ENCODE measurements around the gene ARFGAP3. TPM values are rescaled to one million over a fixed set of nuclear protein-coding genes. Genes with fewer than 3 reads are reported as not detected.

ARFGAP3 gene
- total RNA-seq, 6 donors from 2014 or later: 25.9 to 60.8 (median 41.9) TPM

DNA sequence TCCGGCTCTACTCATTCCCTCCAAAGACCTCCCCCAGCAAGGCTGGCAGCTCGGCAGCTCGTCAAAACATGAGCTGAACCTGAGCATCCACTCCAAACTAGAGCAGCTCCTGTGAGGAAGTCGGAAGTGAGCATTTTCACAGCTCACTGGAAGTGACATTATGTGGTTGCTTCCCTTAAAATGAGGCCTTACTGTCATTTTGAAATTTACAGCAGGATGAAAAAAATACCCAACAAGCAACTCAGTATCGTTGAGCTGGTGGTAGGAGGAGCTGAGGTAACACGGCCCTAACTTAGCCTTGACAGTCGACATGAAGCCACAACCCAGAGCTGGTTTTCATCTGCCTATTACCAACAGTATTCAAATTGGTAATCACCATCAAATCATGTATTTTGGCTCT lies 38.0 kb upstream of the ARFGAP3 start:
- Histone ChIP-seq H3K4me1 (peaks cover 47 to 59% (median 52%) of the 10 kb centered on the region in 4 donors), H3K27ac (peak overlapping the region; percentile 83 to 86 (median 84)), H3K27me3 (no peaks in the 10 kb centered on the region), H3K36me3 (peaks cover 7 to 31% (median 13%) of the 10 kb centered on the region in 4 donors), H3K9me3 (no peaks in the 10 kb centered on the region), H3K4me3 (no peak overlapping the region)
- 28 to 48% methylated on average over 7 of the region's 7 CpGs for WGBS, 2 donors
- DNase-seq: peak in 1 of 2 donors; percentile 38
- TF ChIP-seq POLR2A (IDR thresholded peaks at IDR 0.05) (no peak), CTCF (IDR thresholded peaks at IDR 0.05) (no peak), POLR2AphosphoS5 (IDR thresholded peaks at IDR 0.05) (no peak), EP300 (IDR thresholded peaks at IDR 0.05) (no peak)
- ATAC-seq (ENCODE audit: low FRiP score in 2 of 2): peak; percentile 27 to 28

DNA sequence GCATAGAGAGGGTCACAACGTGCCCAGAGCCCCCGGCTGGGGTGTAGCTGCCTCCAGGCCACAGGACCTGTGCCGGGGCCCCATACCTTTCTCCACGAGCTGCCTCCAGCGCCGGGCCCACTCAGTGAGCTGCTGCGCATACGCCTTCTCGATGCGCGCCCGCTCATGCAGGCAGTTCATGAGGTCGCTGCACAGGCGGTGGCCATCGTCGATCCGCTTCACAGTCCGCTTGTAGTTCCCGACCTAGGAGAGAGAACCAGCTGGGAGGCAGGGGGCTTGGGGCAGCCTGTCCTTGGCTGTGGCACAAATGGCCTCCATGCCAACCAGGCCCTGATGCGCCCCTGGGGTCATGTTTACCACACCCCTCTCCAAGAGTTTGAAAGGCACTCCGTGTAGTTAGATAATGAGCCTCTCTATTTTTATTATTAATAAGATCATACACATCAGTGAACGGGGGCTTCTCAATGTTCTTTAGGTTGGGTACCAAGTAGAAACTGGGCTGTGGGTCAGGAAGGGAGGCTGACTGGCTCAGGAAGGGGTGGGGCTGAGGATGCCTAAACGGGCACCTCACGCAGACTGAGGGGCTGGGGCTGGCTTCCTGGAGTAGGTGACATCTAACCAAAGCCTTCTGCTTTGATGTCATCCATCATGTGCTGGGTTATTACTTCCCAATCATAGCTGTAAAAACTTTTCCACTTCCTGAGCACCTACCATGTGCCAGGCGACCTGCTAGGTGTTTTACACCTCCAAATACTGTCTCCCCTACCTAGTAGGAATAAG lies 36.5 kb upstream of the ARFGAP3 start:
- peak overlapping the region; percentile 83 to 86 (median 84) for H3K27ac ChIP-seq
- H3K4me1 ChIP-seq: peaks cover 51 to 62% (median 55%) of the 10 kb centered on the region in 4 donors
- H3K27me3 ChIP-seq: no peaks in the 10 kb centered on the region
- no peak for TF ChIP-seq POLR2A (IDR thresholded peaks at IDR 0.05)
- no peak for TF ChIP-seq POLR2AphosphoS5 (IDR thresholded peaks at IDR 0.05)
- no peak for TF ChIP-seq CTCF (IDR thresholded peaks at IDR 0.05)
- TF ChIP-seq EP300 (IDR thresholded peaks at IDR 0.05): no peak
- ATAC-seq (ENCODE audit: low FRiP score in 2 of 2) (no peak), DNase-seq (no peak)
- H3K9me3 ChIP-seq: no peaks in the 10 kb centered on the region
- H3K4me3 ChIP-seq: no peak overlapping the region
- WGBS, 2 donors: 82 to 87% methylated on average over 4 to 25 of the region's 25 CpGs
- peaks cover 7 to 43% (median 21%) of the 10 kb centered on the region in 4 donors for H3K36me3 ChIP-seq

DNA sequence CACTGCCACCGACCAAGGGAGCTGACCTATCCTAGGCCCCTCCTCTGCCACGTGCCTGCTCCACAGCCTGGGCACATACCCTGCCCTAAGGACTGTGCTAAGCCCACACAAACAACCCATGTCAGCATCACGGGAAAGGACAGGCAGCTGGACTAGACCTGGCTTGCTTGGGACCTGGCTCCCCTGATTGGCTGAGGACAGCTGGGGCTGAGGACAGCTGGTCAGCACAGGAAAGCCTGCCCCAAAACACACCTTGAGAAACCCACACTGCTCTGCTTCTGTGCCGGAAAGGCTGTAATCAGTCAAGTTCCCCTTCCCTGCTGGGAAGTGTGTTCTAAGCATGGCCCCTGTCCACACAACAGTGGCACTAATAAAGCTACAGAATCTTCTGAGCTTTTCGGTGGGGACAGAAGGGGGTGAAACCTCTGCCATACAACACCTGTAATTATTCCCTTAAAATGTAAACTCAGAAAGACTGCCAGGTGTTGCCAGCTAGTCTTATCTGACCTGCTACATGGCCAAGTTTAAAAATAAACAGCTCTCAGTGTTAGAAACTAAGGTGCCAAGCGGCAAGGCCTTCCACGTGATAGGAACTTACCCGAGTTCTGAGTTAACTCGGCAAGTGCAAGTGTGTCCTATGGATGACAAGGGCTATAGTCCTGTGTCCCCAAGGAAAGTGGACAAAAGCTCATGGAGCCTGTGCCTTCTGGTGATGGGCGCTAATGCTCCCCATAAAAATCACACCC lies 35.7 kb upstream of the ARFGAP3 start:
- Histone ChIP-seq H3K27me3 (no peaks in the 10 kb centered on the region), H3K4me3 (no peak overlapping the region), H3K36me3 (peaks cover 7 to 51% (median 27%) of the 10 kb centered on the region in 4 donors), H3K9me3 (no peaks in the 10 kb centered on the region), H3K27ac (peak overlapping the region; percentile 83 to 86 (median 84)), H3K4me1 (peaks cover 57 to 70% (median 62%) of the 10 kb centered on the region in 4 donors)
- DNase-seq: peak in 1 of 2 donors; percentile 63
- TF ChIP-seq CTCF (IDR thresholded peaks at IDR 0.05) (no peak), POLR2AphosphoS5 (IDR thresholded peaks at IDR 0.05) (no peak), EP300 (IDR thresholded peaks at IDR 0.05) (peak in 1 of 4 donors; percentile 9), POLR2A (IDR thresholded peaks at IDR 0.05) (no peak)
- WGBS, 2 donors: 53 to 70% methylated on average over 9 to 10 of the region's 10 CpGs
- ATAC-seq (ENCODE audit: low FRiP score in 2 of 2): peak; percentile 25 to 39

GRCh38 chr22:42892156-42892555 lies 35.1 kb upstream of the ARFGAP3 start:
- Histone ChIP-seq H3K36me3 (peaks cover 7 to 55% (median 30%) of the 10 kb centered on the region in 4 donors), H3K4me3 (no peak overlapping the region)
- ATAC-seq (ENCODE audit: low FRiP score in 2 of 2): no peak

More at GRCh38 chr22:42892156-42892555, 35.1 kb upstream of the ARFGAP3 start:
- Histone ChIP-seq H3K27ac (peak overlapping the region; percentile 83 to 86 (median 84)), H3K9me3 (no peaks in the 10 kb centered on the region), H3K27me3 (no peaks in the 10 kb centered on the region), H3K4me1 (peaks cover 58 to 76% (median 67%) of the 10 kb centered on the region in 4 donors)
- DNase-seq: no peak
- no peak for TF ChIP-seq CTCF (IDR thresholded peaks at IDR 0.05)
- no peak for TF ChIP-seq POLR2A (IDR thresholded peaks at IDR 0.05)
- TF ChIP-seq POLR2AphosphoS5 (IDR thresholded peaks at IDR 0.05): no peak
- no peak for TF ChIP-seq EP300 (IDR thresholded peaks at IDR 0.05)
- WGBS, 2 donors: 49% methylated on average over 9 of the region's 9 CpGs

Measured in upper lobe of left lung (tissue), 6 donors.